Transverse colon (tissue), 4 donors: ENCODE results near the gene ZNF32. TPM values are rescaled to one million over a fixed set of nuclear protein-coding genes. Genes with fewer than 3 reads are reported as not detected.

Source experiments
- DNase-seq: peaks from one replicate; pipeline ENCODE4 v3.0.0-alpha.2; 2019
- H3K27ac ChIP-seq, 4 donors: fragments of 200-600 bp; sonication (generic); 2 replicates each; pipeline ENCODE4 v1.5.1; 2016 to 2018; ENCODE audit warnings: inconsistent platforms in 4 of 4
- H3K27me3 ChIP-seq: fragments of 200-600 bp; sonication (generic); 2 replicates; pipeline ENCODE4 v1.5.1; 2017; ENCODE audit warnings: inconsistent platforms
- H3K36me3 ChIP-seq, 4 donors: fragments of 200-600 bp; sonication (generic); 2 replicates each; pipeline ENCODE4 v1.5.1; 2017 to 2019; ENCODE audit warnings: inconsistent platforms in 4 of 4
- H3K4me1 ChIP-seq, 4 donors: fragments of 200-600 bp; sonication (generic); 2 replicates each; pipeline ENCODE4 v1.5.1; 2017 to 2020; ENCODE audit warnings: inconsistent platforms in 4 of 4
- H3K4me3 ChIP-seq, 4 donors: fragments of 200-600 bp; sonication (generic); 1 replicate in 1 of 4; 2 replicates in 3 of 4; pipeline versions ENCODE4 v1.5.1 to v1.6.1; 2017 to 2019; ENCODE audit warnings: inconsistent platforms in 4 of 4
- H3K9me3 ChIP-seq, 2 donors: fragments of 200-600 bp; sonication (generic); 2 replicates each; pipeline ENCODE4 v1.5.1; 2017 to 2019; ENCODE audit warnings: inconsistent platforms in 2 of 2
- EP300 ChIP-seq: sonication (generic); formaldehyde crosslinking; IDR thresholded peaks from one replicate; pipeline ENCODE4 v1.6.1; 2017; ENCODE audit warnings: antibody characterized with exemption, low read depth
- POLR2A ChIP-seq: fragments of 450-650 bp; IDR thresholded peaks from one replicate; pipeline ENCODE4 v1.6.1; 2016; ENCODE audit warnings: antibody characterized with exemption, mild to moderate bottlenecking, moderate library complexity
- POLR2AphosphoS5 ChIP-seq, 3 donors: sonication (generic); formaldehyde crosslinking; IDR thresholded peaks; one replicate each; pipeline ENCODE4 v1.6.1; 2016; ENCODE audit warnings: antibody characterized with exemption in 3 of 3
- WGBS, 2 donors: methylation state at CpG; one replicate each; pipeline ENCODE4 v1.1.5; 2018; ENCODE audit warnings: low coverage in 1 of 2; 5-methylcytosine and 5-hydroxymethylcytosine counted together
- in situ Hi-C, 4 donors: fragments of 200-750 bp; cut with MboI; loops; one replicate each; pipeline versions ENCODE4 v1.15.0 to v1.15.1; 2017; ENCODE audit warnings: low sequenced_read_pairs in 3 of 4, low pct_ligation_motif_present in 1 of 4, low pct_unique_long_range_greater_than_20kb in 1 of 4
- intact Hi-C: fragments of 100-400 bp; cut with DNase I; formaldehyde crosslinking; loops from one replicate; pipeline ENCODE4 v1.15.1; 2023; ENCODE audit warnings: low total_unique reads
- total RNA-seq, 4 donors: library from RNA; depleted of rRNA; stranded (reverse); fragments of >200 nt; gene quantifications; one replicate each; pipeline ENCODE4 v1.1.0, GENCODE V29; 2016
- TF ChIP-seq, protein P1 (sequence below), 5 experiments: fragments of 200-600 bp in 3 of 5; fragments of 450-650 bp in 2 of 5; sonication (generic) in 3 of 5; IDR thresholded peaks; 1 replicate in 2 of 5; 2 replicates in 3 of 5; pipeline ENCODE4 v1.5.1; 2016 to 2017; ENCODE audit warnings: antibody characterized with exemption in 5 of 5, inconsistent platforms in 3 of 5, mild to moderate bottlenecking in 2 of 5, moderate library complexity in 1 of 5

ZNF32 gene
- total RNA-seq, 4 donors from 2014 or later, result 9.7 to 38.6 (median 22.1) TPM

DNA sequence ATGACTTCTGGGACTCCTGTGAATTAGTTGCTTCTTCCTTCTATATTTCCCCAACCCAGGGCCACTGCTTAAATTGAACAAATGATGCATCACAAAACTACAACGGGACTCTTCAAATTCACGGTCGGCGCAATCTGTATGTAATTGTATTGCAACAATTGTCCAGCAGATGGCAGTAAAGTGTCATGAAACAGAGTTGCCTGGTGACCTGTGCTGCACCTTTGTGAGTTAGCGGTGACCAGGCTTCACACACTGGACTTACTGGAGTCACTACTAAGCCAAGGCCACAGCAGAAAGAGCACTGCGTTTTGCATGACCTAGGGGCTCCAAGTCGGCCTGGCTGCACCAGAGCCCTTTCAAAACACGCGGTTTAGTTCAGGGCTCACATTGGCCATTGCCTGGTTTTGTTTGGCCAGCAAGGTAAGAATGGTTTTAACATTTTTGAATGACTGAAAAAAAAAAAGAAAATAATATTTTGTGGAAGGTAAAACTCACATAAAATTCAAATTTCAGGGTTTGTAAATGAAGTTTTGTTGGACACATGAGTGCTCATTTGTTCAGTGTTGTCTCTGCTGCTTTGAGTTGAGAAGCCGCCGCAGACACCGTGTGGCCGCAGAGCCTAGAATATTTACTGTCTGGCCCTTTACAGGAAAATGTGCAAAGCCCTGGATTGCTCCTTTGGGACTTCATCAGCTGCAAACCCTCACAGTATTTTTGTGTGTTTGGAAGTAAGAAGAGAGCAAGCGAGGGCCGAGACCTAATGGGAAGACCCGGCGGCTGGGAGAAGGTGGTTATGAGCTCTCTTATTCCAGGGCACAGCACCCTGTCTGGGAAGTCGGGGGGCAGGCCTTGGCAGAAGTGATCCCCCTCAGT, 23.2 kb upstream of the ZNF32 start:
- no peak overlapping the region for H3K27ac ChIP-seq
- WGBS, 2 donors, result 0 to 46% methylated on average over 4 to 18 of the region's 18 CpGs
- no peaks in the 10 kb centered on the region for H3K9me3 ChIP-seq
- no peaks in the 10 kb centered on the region for H3K36me3 ChIP-seq
- intact Hi-C loops, result loop anchor here (5.0 to 10.0 kb wide), 2 partner anchors 643 to 715 kb away; partner anchors contain the start of gene CXCL12
- H3K4me3 ChIP-seq, result no peak overlapping the region
- H3K27me3 ChIP-seq, result peaks cover 27% of the 10 kb centered on the region
- in situ Hi-C loops, result loop anchor here (5.0 to 10.0 kb wide), 3 partner anchors 713 to 1193 kb away; partner anchors contain the start of gene CXCL12 (in 2 of the 4)
- TF ChIP-seq, protein P1, sequence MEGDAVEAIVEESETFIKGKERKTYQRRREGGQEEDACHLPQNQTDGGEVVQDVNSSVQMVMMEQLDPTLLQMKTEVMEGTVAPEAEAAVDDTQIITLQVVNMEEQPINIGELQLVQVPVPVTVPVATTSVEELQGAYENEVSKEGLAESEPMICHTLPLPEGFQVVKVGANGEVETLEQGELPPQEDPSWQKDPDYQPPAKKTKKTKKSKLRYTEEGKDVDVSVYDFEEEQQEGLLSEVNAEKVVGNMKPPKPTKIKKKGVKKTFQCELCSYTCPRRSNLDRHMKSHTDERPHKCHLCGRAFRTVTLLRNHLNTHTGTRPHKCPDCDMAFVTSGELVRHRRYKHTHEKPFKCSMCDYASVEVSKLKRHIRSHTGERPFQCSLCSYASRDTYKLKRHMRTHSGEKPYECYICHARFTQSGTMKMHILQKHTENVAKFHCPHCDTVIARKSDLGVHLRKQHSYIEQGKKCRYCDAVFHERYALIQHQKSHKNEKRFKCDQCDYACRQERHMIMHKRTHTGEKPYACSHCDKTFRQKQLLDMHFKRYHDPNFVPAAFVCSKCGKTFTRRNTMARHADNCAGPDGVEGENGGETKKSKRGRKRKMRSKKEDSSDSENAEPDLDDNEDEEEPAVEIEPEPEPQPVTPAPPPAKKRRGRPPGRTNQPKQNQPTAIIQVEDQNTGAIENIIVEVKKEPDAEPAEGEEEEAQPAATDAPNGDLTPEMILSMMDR (IDR thresholded peaks at IDR 0.05), result peak; percentile 73 to 85 (median 78)
- TF ChIP-seq POLR2A, result no peak
- TF ChIP-seq EP300, result no peak
- H3K4me1 ChIP-seq, result peaks cover 0 to 6% (median 0%) of the 10 kb centered on the region in 4 donors
- peak; percentile 30 for DNase-seq

DNA sequence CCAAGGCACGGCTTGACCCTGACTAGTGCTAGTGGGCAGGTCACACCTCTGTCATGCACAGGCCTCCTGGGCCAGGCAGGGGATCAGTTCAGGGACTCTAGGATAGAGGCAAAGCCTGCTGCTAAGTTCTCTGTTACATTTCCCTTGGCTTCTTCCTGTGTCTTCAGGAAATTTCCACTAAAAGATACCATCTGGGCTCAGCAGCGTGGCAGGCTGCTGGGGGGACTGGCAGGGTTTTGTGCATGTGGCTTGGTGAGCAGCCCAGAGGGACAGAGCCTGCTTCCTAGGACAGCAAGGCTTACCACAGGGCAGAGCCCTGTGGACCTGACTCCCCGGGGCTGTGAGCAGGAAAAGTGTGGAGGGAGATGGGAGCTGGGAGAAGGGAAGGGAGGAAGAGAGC, 20.7 kb upstream of the ZNF32 start:
- H3K4me3 ChIP-seq, result no peak overlapping the region
- H3K4me1 ChIP-seq, result peaks cover 0 to 6% (median 0%) of the 10 kb centered on the region in 4 donors
- H3K27me3 ChIP-seq, result peaks cover 34% of the 10 kb centered on the region
- no peak for TF ChIP-seq POLR2AphosphoS5 (IDR thresholded peaks at IDR 0.05)
- no peak for TF ChIP-seq POLR2A
- no peak for TF ChIP-seq EP300
- TF ChIP-seq, protein P1 (IDR thresholded peaks at IDR 0.05), result no peak
- intact Hi-C loops, result no loop called here
- no peak overlapping the region for H3K27ac ChIP-seq
- H3K9me3 ChIP-seq, result no peaks in the 10 kb centered on the region
- 89% methylated on average over 3 of the region's 3 CpGs; no CpG with 5 or more reads in 1 of the 2 donors for WGBS, 2 donors
- H3K36me3 ChIP-seq, result no peaks in the 10 kb centered on the region
- in situ Hi-C loops, result no loop called here
- no peak for DNase-seq

DNA sequence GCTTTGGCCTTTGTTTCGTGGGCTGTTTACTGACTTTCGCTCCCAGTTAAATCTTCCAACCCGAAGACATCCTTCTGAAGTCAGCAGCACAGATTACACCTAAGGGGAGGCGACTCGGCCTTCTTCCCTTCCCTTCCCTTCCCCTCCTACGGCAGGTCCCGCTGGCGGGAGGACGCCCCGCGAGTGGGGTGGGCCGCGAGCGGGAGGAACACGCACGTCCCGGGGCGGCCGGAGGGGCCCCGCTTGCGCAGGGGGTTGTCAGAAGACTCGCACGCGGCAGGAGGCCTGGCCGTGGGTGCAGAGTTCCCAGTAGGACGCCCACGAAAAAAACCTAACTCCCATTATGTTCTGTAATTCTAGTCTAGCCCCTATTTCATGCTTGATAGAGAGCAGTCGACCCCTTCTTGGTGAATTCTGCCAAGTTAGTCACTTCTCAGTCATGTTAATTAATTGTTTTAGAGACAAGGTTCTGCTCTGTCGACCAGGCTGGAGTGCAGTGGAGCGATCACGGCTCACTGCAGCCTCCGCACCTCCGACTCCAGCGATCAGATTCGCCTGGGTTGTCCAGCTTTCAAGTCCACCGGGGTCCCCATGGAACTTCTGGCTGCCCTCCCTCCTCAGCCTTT, 19.2 kb upstream of the ZNF32 start:
- TF ChIP-seq, protein P1 (IDR thresholded peaks at IDR 0.05), result no peak
- no peak for TF ChIP-seq EP300
- TF ChIP-seq POLR2A, result no peak
- TF ChIP-seq POLR2AphosphoS5 (IDR thresholded peaks at IDR 0.05), result no peak
- Histone ChIP-seq H3K27me3 (peaks cover 34% of the 10 kb centered on the region), H3K4me3 (peak overlapping the region in 1 of 4 donors; percentile 32), H3K9me3 (no peaks in the 10 kb centered on the region), H3K36me3 (no peaks in the 10 kb centered on the region), H3K4me1 (peaks cover 0 to 6% (median 0%) of the 10 kb centered on the region in 4 donors), H3K27ac (no peak overlapping the region)
- intact Hi-C loops, result no loop called here
- DNase-seq, result no peak
- in situ Hi-C loops, result no loop called here
- WGBS, 2 donors, result 88% methylated on average over 36 of the region's 36 CpGs; no CpG with 5 or more reads in 1 of the 2 donors

DNA sequence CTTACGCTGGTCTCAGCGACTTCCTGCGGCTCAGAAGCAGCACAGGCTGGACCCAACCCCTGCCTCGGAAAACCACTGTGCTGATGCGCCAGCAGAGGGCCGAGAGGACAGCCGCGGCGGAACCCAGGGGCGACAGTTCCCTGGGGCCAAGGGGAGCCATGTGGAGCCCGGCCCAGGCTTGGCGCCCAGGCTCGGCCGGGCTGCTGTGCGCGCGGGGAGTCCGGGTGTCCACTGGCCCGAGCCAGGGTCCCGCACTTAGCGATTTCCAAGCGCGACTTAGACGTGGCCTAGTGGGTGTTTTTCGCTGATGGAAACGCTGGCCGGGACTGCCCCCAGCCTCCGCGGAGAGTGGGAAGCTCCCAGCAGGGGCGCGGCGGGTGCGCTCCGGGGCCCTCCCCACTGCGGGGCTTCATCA, 18.6 kb upstream of the ZNF32 start:
- peaks cover 34% of the 10 kb centered on the region for H3K27me3 ChIP-seq
- in situ Hi-C loops (no loop called here), intact Hi-C loops (no loop called here)
- no peak for TF ChIP-seq POLR2AphosphoS5 (IDR thresholded peaks at IDR 0.05)
- TF ChIP-seq, protein P1 (IDR thresholded peaks at IDR 0.05), result peak in 4 of 5 experiments; percentile 10 to 17 (median 13)
- 8 to 35% methylated on average over 5 to 35 of the region's 35 CpGs for WGBS, 2 donors
- H3K27ac ChIP-seq, result no peak overlapping the region
- no peaks in the 10 kb centered on the region for H3K9me3 ChIP-seq
- peaks cover 0 to 6% (median 0%) of the 10 kb centered on the region in 4 donors for H3K4me1 ChIP-seq
- no peak for DNase-seq
- H3K4me3 ChIP-seq, result peak overlapping the region in 1 of 4 donors; percentile 32
- no peaks in the 10 kb centered on the region for H3K36me3 ChIP-seq
